Parietal lobe (tissue), 2 donors: ENCODE data around the gene MYH11. TPM values are rescaled to one million over a fixed set of nuclear protein-coding genes. Genes with fewer than 3 reads are reported as not detected.

Experiments used
- small RNA-seq: library from RNA; depleted of rRNA; stranded (forward); fragments of <200 nt; gene quantifications from one replicate; pipeline ENCODE3, GENCODE V24; 2014; ENCODE audit warnings: low replicate concordance
- total RNA-seq: library from RNA; depleted of rRNA; stranded (reverse); fragments of >200 nt; gene quantifications from one replicate; pipeline ENCODE4 v1.2.3, GENCODE V29; 2014

The MYH11 gene
- under 0.01 TPM for total RNA-seq

DNA sequence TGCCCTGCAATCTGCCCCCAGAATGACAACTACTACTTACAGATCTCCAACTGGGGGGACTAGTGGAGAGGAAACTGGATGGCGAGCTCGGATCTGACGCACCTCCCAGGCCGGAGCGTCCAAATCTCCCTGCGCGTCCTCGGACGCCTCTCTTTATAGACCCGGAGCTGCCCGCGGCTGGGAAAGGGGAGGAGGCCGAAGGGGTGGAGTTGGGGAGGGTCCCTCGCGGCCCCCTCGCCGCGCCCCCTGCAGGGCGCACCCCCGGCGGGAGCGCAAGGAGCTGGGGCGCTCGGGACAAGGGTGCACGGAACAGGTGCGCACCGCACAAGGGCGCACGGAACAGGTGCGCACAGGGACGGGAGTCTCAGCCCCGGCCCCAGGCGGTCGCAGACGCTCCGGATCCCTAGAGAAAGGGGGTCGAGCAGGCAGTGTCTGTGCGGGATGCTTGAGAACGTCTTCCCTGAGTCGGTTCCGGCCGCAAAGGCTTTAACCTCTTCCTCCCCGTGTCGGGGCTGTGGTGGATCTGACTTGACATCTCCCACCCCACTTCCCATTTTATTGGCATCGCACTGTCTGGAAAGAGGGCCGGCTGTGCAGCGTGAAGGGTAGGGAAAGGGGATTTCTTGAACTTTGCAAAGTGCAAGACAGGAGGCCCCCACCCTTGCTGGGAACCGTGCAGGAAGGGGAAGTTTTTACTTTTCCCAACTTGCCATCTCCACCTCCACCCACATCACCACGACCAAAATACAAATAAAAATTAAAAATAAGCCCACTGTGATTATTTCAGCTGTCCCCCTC, at the start of gene MYH11:
Gene MYH11 (minus strand): TSS at position 128 of the 798 bp plus-strand sequence. CDS start 18,776 bp downstream, outside the sequence.

DNA sequence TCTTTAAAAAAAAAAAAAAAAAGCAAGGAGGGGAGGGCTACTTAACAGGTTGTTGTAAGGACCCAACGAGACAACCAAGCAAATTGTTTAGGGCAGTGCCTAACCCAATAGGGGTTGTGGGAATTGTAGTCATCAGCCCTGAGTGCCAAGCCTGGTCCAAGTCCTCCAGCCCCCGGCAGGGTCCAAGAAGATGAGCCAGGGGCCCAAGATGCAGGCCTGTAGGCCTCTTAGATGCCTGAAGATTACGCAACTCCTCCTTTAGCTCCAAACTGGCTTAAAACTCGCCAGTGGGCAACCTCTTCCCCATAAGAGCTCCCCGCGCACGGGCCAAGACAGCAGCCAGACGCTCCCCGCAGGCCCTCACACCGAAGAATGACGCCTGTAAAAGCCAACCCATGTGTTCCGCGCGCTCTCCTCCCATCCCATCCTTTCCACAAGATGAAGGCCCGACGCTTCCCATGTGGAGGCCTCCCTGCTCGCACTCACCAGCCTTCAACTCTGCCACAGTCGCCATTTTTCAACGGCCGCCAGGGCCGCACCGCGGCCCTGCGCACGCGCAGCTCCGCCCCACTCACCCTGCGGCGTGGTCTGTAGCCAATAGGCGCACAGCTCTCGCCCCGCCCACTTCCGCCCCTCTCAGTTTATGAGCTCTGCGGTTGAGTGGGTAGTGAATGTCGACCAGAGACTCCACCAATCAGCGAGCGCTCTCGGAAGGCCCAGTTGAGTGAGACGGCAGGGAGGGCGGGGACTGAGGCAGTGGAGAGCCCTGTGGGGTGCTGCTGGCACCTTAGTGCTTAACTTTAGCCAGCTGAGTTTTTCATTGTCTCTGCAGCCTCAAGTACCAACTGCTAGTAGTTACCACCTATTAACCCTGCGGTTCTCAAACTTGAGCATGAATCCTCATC, 31.5 kb upstream of the MYH11 start, which contains the start of gene CEP20:
Gene CEP20 (minus strand): TSS at position 532 of the 905 bp plus-strand sequence. CDS start 18 bp downstream, at position 514.

Small RNA genes lying within 50 kb of the gene (small RNA-seq; reads per million reads assigned to genes)
- gene RNU6-213P: not detected

Other genes with a start within 250 kb of the MYH11 start
- 64.5 TPM for gene MARF1, start 213.9 kb downstream of the MYH11 start, total RNA-seq
- 9.1 TPM for gene NDE1, start 206.8 kb downstream of the MYH11 start, total RNA-seq
- gene CEP20, start 31.6 kb upstream of the MYH11 start, total RNA-seq: 22.2 TPM
- 17.8 TPM for gene ABCC1, start 92.6 kb upstream of the MYH11 start, total RNA-seq